OCI-LY1 (cell line): ENCODE data around the gene TTC19.
"Not testable (repeated sequence)": the region's sequence is repeated elsewhere in the genome, so short reads cannot be mapped to it uniquely, and the experiment has no call there.

ENCODE experiments used
- H2AFZ ChIP-seq: fragments of 200-600 bp; sonication (generic), shearing (Covaris generic); 2 replicates; pipeline ENCODE4 v1.6.0; 2014; ENCODE audit warnings: antibody characterized with exemption, mild to moderate bottlenecking, low read length
- H3F3A ChIP-seq: fragments of 200-600 bp; sonication (generic), shearing (Covaris generic); 2 replicates; pipeline ENCODE4 v1.6.0; 2014; ENCODE audit warnings: mild to moderate bottlenecking, antibody characterized with exemption, low read length, moderate library complexity; ENCODE audit not compliant: insufficient read depth
- H3K27ac ChIP-seq: fragments of 200-600 bp; sonication (generic); 2 replicates; pipeline ENCODE4 v1.5.1; 2014; ENCODE audit warnings: low read length, mixed run types, mild to moderate bottlenecking, low read depth; ENCODE audit not compliant: poor library complexity, severe bottlenecking
- H3K27me3 ChIP-seq: fragments of 200-600 bp; sonication (generic); 2 replicates; pipeline ENCODE4 v1.6.0; 2014; ENCODE audit warnings: antibody characterized with exemption, mild to moderate bottlenecking, low read length, moderate library complexity; ENCODE audit not compliant: insufficient read depth
- H3K36me3 ChIP-seq: fragments of 200-600 bp; sonication (generic); 2 replicates; pipeline ENCODE4 v1.6.1; 2014; ENCODE audit warnings: mild to moderate bottlenecking, antibody characterized with exemption, low read length, moderate library complexity, mixed read lengths; ENCODE audit not compliant: insufficient read depth
- H3K4me1 ChIP-seq: fragments of 200-600 bp; sonication (generic); 2 replicates; pipeline ENCODE4 v1.5.1; 2014; ENCODE audit warnings: mild to moderate bottlenecking, low read length, moderate library complexity; ENCODE audit not compliant: insufficient read depth, severe bottlenecking
- H3K4me2 ChIP-seq: fragments of 200-600 bp; sonication (generic), shearing (Covaris generic); 2 replicates; pipeline ENCODE4 v1.6.1; 2014; ENCODE audit warnings: low read length
- H3K4me3 ChIP-seq: fragments of 200-600 bp; sonication (generic); 2 replicates; pipeline ENCODE4 v1.5.1; 2014; ENCODE audit warnings: low read length, low read depth, mild to moderate bottlenecking, mixed read lengths; ENCODE audit not compliant: poor library complexity, severe bottlenecking
- H3K79me2 ChIP-seq: fragments of 200-600 bp; shearing (Covaris generic); 2 replicates; pipeline ENCODE4 v1.6.1; 2016; ENCODE audit warnings: mixed run types, low read length, mixed read lengths; ENCODE audit not compliant: insufficient read depth
- H3K9ac ChIP-seq: fragments of 200-600 bp; sonication (generic), shearing (Covaris generic); 2 replicates; pipeline ENCODE4 v1.6.1; 2014; ENCODE audit warnings: mild to moderate bottlenecking, low read length, mixed read lengths
- H3K9me2 ChIP-seq: fragments of 200-600 bp; sonication (generic), shearing (Covaris generic); 2 replicates; pipeline ENCODE4 v1.6.1; 2014; ENCODE audit warnings: low read depth, mild to moderate bottlenecking, low read length, mixed read lengths
- H3K9me3 ChIP-seq: fragments of 200-600 bp; shearing (Covaris generic); 2 replicates; pipeline ENCODE4 v1.6.1; 2014; ENCODE audit warnings: low read length, mixed read lengths
- H4K20me1 ChIP-seq: fragments of 200-600 bp; sonication (generic), shearing (Covaris generic); 2 replicates; pipeline ENCODE4 v1.6.0; 2016; ENCODE audit warnings: mild to moderate bottlenecking, low read length; ENCODE audit not compliant: insufficient read depth
- EZH2 ChIP-seq: fragments of 200-600 bp; sonication (generic), shearing (Covaris generic); IDR thresholded peaks from 2 replicates; pipeline ENCODE4 v1.8.0; 2017; ENCODE audit warnings: borderline replicate concordance, mixed run types, mild to moderate bottlenecking, antibody characterized with exemption, low read length, moderate library complexity, mixed read lengths
- TF ChIP-seq, protein P1 (sequence below): fragments of 200-600 bp; sonication (generic), shearing (Covaris generic); IDR thresholded peaks from 2 replicates; pipeline ENCODE4 v1.5.1; 2017; ENCODE audit warnings: mild to moderate bottlenecking, antibody characterized with exemption, low read length, moderate library complexity, mixed read lengths

Gene TTC19

DNA sequence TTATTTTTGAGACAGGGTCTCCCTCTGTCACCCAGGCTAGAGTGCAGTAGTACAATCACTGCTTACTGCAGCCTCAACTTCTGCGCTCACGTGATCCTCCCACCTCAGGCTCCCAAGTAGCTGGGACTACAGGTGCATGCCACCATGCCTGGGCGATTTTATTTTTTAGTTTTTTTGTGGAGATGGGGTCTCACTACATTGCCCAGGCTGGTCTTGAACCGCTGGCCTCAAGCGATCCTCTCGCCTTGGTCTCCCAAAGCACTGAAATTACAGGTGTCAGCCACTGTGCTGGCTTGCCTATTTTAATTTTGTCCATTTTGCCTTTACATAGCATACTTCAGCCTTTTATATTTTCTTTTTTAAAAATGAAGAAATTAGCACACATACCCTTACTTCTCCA, 51.2 kb downstream of the TTC19 start:
- Histone ChIP-seq H3K9me2 (no peaks in the 10 kb centered on the region), H3K4me2 (no peak overlapping the region), H3K27ac (no peak overlapping the region), H3K36me3 (peaks cover 70% of the 10 kb centered on the region), H3K27me3 (no peaks in the 10 kb centered on the region), H3K9ac (no peak overlapping the region), H2AFZ (no peak overlapping the region), H3K9me3 (no peaks in the 10 kb centered on the region), H4K20me1 (no peaks in the 10 kb centered on the region), H3F3A (no peaks in the 10 kb centered on the region), H3K4me1 (no peaks in the 10 kb centered on the region), H3K4me3 (no peak overlapping the region), H3K79me2 (no peaks in the 10 kb centered on the region)
- TF ChIP-seq, protein P1, sequence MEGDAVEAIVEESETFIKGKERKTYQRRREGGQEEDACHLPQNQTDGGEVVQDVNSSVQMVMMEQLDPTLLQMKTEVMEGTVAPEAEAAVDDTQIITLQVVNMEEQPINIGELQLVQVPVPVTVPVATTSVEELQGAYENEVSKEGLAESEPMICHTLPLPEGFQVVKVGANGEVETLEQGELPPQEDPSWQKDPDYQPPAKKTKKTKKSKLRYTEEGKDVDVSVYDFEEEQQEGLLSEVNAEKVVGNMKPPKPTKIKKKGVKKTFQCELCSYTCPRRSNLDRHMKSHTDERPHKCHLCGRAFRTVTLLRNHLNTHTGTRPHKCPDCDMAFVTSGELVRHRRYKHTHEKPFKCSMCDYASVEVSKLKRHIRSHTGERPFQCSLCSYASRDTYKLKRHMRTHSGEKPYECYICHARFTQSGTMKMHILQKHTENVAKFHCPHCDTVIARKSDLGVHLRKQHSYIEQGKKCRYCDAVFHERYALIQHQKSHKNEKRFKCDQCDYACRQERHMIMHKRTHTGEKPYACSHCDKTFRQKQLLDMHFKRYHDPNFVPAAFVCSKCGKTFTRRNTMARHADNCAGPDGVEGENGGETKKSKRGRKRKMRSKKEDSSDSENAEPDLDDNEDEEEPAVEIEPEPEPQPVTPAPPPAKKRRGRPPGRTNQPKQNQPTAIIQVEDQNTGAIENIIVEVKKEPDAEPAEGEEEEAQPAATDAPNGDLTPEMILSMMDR, result no peak
- TF ChIP-seq EZH2, result no peak

DNA sequence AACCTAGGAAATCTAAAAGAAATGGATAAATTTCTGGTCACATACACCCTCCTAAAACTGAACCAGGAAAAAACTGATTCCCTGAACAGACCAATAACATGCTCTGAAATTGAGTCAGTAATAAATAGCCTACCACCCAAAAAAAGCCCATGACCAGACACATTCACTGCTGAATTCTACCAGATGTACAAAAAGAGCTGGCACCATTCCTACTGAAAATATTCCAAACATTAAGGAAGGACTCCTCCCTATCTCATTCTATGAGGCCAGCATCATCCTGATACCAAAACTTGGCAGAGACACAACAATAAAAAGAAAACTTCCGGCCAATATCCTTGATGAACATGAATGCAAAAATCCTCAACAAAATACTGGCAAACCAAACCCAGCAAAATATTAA, 52.9 kb downstream of the TTC19 start:
- no peaks in the 10 kb centered on the region for H3K4me1 ChIP-seq
- no peak overlapping the region for H3K9ac ChIP-seq
- H3K27me3 ChIP-seq, result no peaks in the 10 kb centered on the region
- TF ChIP-seq EZH2, result no peak
- TF ChIP-seq, protein P1, result no peak
- H3K27ac ChIP-seq, result no peak overlapping the region
- H3K4me3 ChIP-seq, result no peak overlapping the region
- no peaks in the 10 kb centered on the region for H3K9me3 ChIP-seq
- no peak overlapping the region for H2AFZ ChIP-seq
- peaks cover 68% of the 10 kb centered on the region for H3K36me3 ChIP-seq
- no peaks in the 10 kb centered on the region for H3K79me2 ChIP-seq
- no peaks in the 10 kb centered on the region for H3F3A ChIP-seq
- no peaks in the 10 kb centered on the region for H3K9me2 ChIP-seq
- no peak overlapping the region for H3K4me2 ChIP-seq
- no peaks in the 10 kb centered on the region for H4K20me1 ChIP-seq

DNA sequence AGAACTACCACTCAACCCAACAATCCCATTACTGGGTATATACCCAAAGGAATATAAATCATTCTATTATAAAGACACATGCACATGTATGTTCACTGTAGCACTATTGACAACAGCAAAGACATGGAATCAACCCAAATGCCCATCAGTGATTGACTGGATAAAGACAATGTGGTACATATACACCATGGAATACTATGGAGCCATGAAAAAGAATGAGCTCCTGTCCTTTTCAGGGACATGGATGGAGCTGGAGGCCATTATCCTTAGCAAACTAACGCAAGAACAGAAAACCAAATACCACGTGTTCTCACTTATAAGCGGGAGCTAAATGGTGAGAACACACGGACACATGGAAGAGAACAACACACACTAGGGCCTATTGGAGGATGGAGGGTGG, 55.5 kb downstream of the TTC19 start:
- not testable (repeated sequence) for H3K9ac ChIP-seq, H3K4me1 ChIP-seq, H2AFZ ChIP-seq, H3K9me2 ChIP-seq, H3F3A ChIP-seq, H3K27me3 ChIP-seq, H3K27ac ChIP-seq, H3K4me2 ChIP-seq, H3K79me2 ChIP-seq, H4K20me1 ChIP-seq, H3K4me3 ChIP-seq, H3K9me3 ChIP-seq
- H3K36me3 ChIP-seq, result peaks cover 83% of the 10 kb centered on the region

DNA sequence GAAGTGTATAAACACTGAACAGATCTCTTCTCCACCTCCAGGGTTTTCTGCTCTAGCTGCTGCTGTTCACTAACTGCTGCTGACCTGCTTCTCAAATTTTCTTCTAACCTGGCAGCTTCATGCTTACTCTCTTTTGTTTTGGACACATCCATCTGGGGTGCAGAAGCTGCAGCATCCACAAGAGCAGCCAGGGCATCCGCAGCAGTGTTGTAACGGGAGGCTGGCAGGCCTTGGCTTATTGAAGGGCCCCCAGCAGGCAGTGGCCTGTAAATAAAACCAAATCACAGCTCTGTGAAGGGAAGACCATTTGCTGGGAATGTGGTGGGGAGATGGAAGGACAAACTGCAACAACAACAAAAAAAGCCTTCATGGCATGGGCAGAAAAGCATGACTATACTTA, 62.0 kb downstream of the TTC19 start:
- H3K4me1 ChIP-seq, result no peaks in the 10 kb centered on the region
- no peaks in the 10 kb centered on the region for H3K9me2 ChIP-seq
- H3K27ac ChIP-seq, result no peak overlapping the region
- peaks cover 93% of the 10 kb centered on the region for H3K36me3 ChIP-seq
- no peak overlapping the region for H3K9ac ChIP-seq
- no peak overlapping the region for H2AFZ ChIP-seq
- H3K27me3 ChIP-seq, result no peaks in the 10 kb centered on the region
- H3K79me2 ChIP-seq, result no peaks in the 10 kb centered on the region
- H3K4me3 ChIP-seq, result no peak overlapping the region
- no peak overlapping the region for H3K4me2 ChIP-seq
- no peaks in the 10 kb centered on the region for H4K20me1 ChIP-seq
- TF ChIP-seq, protein P1, result no peak
- H3F3A ChIP-seq, result no peaks in the 10 kb centered on the region
- no peaks in the 10 kb centered on the region for H3K9me3 ChIP-seq
